Smooth muscle cell (in vitro differentiated cells): ENCODE measurements around the gene KLHL21. TPM values are rescaled to one million over a fixed set of nuclear protein-coding genes. Genes with fewer than 3 reads are reported as not detected.
A peak's percentile ranks its signal among the peaks of the same experiment; 100 is the strongest.

Source experiments
- DNase-seq: peaks from one replicate; lab custom pipeline; 2025; ENCODE audit not compliant: unreplicated experiment; lab: John Stamatoyannopoulos, UW
- H2AFZ ChIP-seq: fragments of 200-600 bp; sonication (generic); 2 replicates; pipeline ENCODE4 v1.6.0; 2016; ENCODE audit warnings: antibody characterized with exemption, low read depth, mild to moderate bottlenecking
- H3F3A ChIP-seq: fragments of 200-600 bp; sonication (generic); 2 replicates; pipeline ENCODE4 v1.6.0; 2017; ENCODE audit warnings: antibody characterized with exemption, low read depth
- H3K27ac ChIP-seq: fragments of 200-600 bp; sonication (generic); 2 replicates; pipeline ENCODE4 v1.5.1; 2016; ENCODE audit warnings: low read depth, mild to moderate bottlenecking
- H3K27me3 ChIP-seq: fragments of 200-600 bp; sonication (generic); 2 replicates; pipeline ENCODE4 v1.6.1; 2016; ENCODE audit warnings: low read depth, mild to moderate bottlenecking
- H3K36me3 ChIP-seq: fragments of 200-600 bp; sonication (generic); 2 replicates; pipeline ENCODE4 v1.5.1; 2016; ENCODE audit warnings: low read depth
- H3K4me1 ChIP-seq: fragments of 200-600 bp; sonication (generic); 2 replicates; pipeline ENCODE4 v1.5.1; 2016; ENCODE audit warnings: low read depth
- H3K4me2 ChIP-seq: fragments of 200-600 bp; sonication (generic); 2 replicates; pipeline ENCODE4 v1.6.0; 2016; ENCODE audit warnings: mild to moderate bottlenecking
- H3K4me3 ChIP-seq: fragments of 200-600 bp; sonication (generic); 2 replicates; pipeline ENCODE4 v1.5.1; 2016; ENCODE audit warnings: mild to moderate bottlenecking
- H3K79me2 ChIP-seq: fragments of 200-600 bp; sonication (generic); 2 replicates; pipeline ENCODE4 v1.6.0; 2016; ENCODE audit warnings: low read depth, mild to moderate bottlenecking
- H3K9ac ChIP-seq: fragments of 200-600 bp; sonication (generic); 2 replicates; pipeline ENCODE4 v1.6.0; 2016; ENCODE audit warnings: low read depth
- H3K9me3 ChIP-seq: fragments of 200-600 bp; sonication (generic); replicated peaks from 2 replicates; pipeline ENCODE4 v1.5.1; 2016; ENCODE audit warnings: low read depth
- H4K20me1 ChIP-seq: fragments of 200-600 bp; sonication (generic); 2 replicates; pipeline ENCODE4 v1.6.0; 2016; ENCODE audit warnings: low read depth
- WGBS: methylation state at CpG from one replicate; pipeline ENCODE4 v1.1.7; 2016; ENCODE audit warnings: low lambda C conversion rate; 5-methylcytosine and 5-hydroxymethylcytosine counted together
- polyA plus RNA-seq: library from polyadenylated mRNA; unstranded; fragments of >200 nt; fragmentation: Nextera tagmentation; extraction: Ambion mirVana; gene quantifications from 2 replicates; pipeline ENCODE4 v1.2.1, GENCODE V29; 2016
- total RNA-seq: library from RNA; depleted of rRNA; stranded (reverse); fragments of >200 nt; gene quantifications from 2 replicates; pipeline ENCODE4 v1.2.3, GENCODE V29; 2014
- TF ChIP-seq, protein P1 (sequence below): fragments of 200-600 bp; sonication (generic); IDR thresholded peaks from 2 replicates; pipeline ENCODE4 v1.5.1; 2017; ENCODE audit warnings: borderline replicate concordance, mild to moderate bottlenecking, antibody characterized with exemption; ENCODE audit not compliant: insufficient read depth, poor library complexity, severe bottlenecking

KLHL21 gene
- total and polyA plus RNA-seq, 2 experiments from 2014 or later: 12.6 to 13.2 TPM

- H3K27me3 ChIP-seq: no peaks in the 10 kb centered on the region
- H4K20me1 ChIP-seq: peaks cover 8% of the 10 kb centered on the region
- H2AFZ ChIP-seq: no peak overlapping the region
- no peaks in the 10 kb centered on the region for H3K36me3 ChIP-seq
- TF ChIP-seq, protein P1, sequence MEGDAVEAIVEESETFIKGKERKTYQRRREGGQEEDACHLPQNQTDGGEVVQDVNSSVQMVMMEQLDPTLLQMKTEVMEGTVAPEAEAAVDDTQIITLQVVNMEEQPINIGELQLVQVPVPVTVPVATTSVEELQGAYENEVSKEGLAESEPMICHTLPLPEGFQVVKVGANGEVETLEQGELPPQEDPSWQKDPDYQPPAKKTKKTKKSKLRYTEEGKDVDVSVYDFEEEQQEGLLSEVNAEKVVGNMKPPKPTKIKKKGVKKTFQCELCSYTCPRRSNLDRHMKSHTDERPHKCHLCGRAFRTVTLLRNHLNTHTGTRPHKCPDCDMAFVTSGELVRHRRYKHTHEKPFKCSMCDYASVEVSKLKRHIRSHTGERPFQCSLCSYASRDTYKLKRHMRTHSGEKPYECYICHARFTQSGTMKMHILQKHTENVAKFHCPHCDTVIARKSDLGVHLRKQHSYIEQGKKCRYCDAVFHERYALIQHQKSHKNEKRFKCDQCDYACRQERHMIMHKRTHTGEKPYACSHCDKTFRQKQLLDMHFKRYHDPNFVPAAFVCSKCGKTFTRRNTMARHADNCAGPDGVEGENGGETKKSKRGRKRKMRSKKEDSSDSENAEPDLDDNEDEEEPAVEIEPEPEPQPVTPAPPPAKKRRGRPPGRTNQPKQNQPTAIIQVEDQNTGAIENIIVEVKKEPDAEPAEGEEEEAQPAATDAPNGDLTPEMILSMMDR: no peak
- 96% methylated on average over 10 of the region's 10 CpGs for WGBS
- H3K4me3 ChIP-seq: no peak overlapping the region
- H3K4me1 ChIP-seq: peaks cover 13% of the 10 kb centered on the region
- H3K9me3 ChIP-seq: no peaks in the 10 kb centered on the region
- H3K27ac ChIP-seq: no peak overlapping the region
- H3F3A ChIP-seq: no peaks in the 10 kb centered on the region
- H3K4me2 ChIP-seq: no peak overlapping the region
- H3K9ac ChIP-seq: no peak overlapping the region
- no peak for DNase-seq
- H3K79me2 ChIP-seq: peaks cover 16% of the 10 kb centered on the region
Observed at GRCh38 chr1:6581561-6582305, 20.9 kb downstream of the KLHL21 start.

- peak overlapping the region; percentile 94 for H3K4me2 ChIP-seq
- TF ChIP-seq, protein P1: peak; percentile 7
Observed at GRCh38 chr1:6580593-6581409, 21.9 kb downstream of the KLHL21 start.

GRCh38 chr1:6580119-6580592, 22.5 kb downstream of the KLHL21 start:
- no peaks in the 10 kb centered on the region for H3K36me3 ChIP-seq
- peak overlapping the region; percentile 50 for H3K27ac ChIP-seq
- H3K4me1 ChIP-seq: peaks cover 13% of the 10 kb centered on the region

More at GRCh38 chr1:6580593-6581409, 21.9 kb downstream of the KLHL21 start:
- Histone ChIP-seq H3K4me3 (peak overlapping the region; percentile 78), H2AFZ (peak overlapping the region; percentile 56), H4K20me1 (peaks cover 8% of the 10 kb centered on the region), H3F3A (no peaks in the 10 kb centered on the region), H3K9me3 (no peaks in the 10 kb centered on the region), H3K4me1 (peaks cover 13% of the 10 kb centered on the region), H3K36me3 (no peaks in the 10 kb centered on the region), H3K9ac (peak overlapping the region; percentile 85), H3K27me3 (no peaks in the 10 kb centered on the region), H3K79me2 (peaks cover 16% of the 10 kb centered on the region), H3K27ac (peak overlapping the region; percentile 50)
- WGBS: 50% methylated on average over 19 of the region's 19 CpGs
- no peak for DNase-seq

More at GRCh38 chr1:6580119-6580592, 22.5 kb downstream of the KLHL21 start:
- Histone ChIP-seq H3K4me3 (peak overlapping the region; percentile 78), H3F3A (no peaks in the 10 kb centered on the region), H2AFZ (peak overlapping the region; percentile 56), H3K27me3 (no peaks in the 10 kb centered on the region), H3K4me2 (peak overlapping the region; percentile 94), H3K9ac (peak overlapping the region; percentile 85), H4K20me1 (peaks cover 2% of the 10 kb centered on the region), H3K9me3 (no peaks in the 10 kb centered on the region), H3K79me2 (peaks cover 16% of the 10 kb centered on the region)
- WGBS: 5% methylated on average over 16 of the region's 30 CpGs
- DNase-seq: no peak
- TF ChIP-seq, protein P1: no peak
